Measurements from ENCODE around the gene WWOX.

DNA sequence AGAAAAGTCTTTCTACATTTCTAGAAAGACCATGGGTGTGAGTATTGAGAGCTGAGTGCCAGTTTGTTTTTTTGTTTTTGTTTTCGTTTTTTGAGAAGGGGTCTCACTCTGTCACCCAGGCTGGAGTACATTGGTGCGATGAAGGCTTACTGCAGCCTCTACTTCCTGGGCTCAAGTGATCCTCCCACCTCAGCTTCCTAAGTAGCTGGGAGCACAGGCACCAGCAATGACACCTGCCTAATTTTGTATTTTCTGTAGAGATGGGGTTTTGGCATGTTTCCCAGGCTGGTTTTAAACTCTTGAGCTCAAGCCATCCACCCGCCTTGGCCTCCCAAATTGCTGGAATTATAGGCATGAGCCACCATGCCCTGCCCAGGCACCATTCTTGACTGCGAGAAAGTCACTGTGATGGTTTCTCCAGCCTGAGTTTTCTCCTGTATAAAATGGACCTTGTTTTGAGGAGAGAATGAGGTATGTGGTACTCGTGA is 827.3 kb downstream of the WWOX start:
- TF ChIP-seq POLR2A (IDR thresholded peaks at IDR 0.05; ENCODE audit: low read length), result no peak
- TF ChIP-seq GATA1 (IDR thresholded peaks at IDR 0.05; ENCODE audit: low read depth, low read length), result no peak
